Tibial nerve (tissue), 3 donors: ENCODE results near the gene PHTF2.

Experiments used
- CTCF ChIP-seq, 5 experiments: fragments of 200-600 bp in 3 of 5; fragments of 450-650 bp in 2 of 5; sonication (generic) in 3 of 5; IDR thresholded peaks; one replicate each; pipeline ENCODE4 v1.5.1; 2016 to 2019; ENCODE audit warnings: antibody characterized with exemption in 5 of 5, mild to moderate bottlenecking in 3 of 5, moderate library complexity in 2 of 5
- POLR2A ChIP-seq, 2 donors: fragments of 450-650 bp; IDR thresholded peaks; one replicate each; pipeline ENCODE4 v1.6.1; 2017; ENCODE audit warnings: antibody characterized with exemption in 2 of 2, mild to moderate bottlenecking in 2 of 2, moderate library complexity in 2 of 2

DNA sequence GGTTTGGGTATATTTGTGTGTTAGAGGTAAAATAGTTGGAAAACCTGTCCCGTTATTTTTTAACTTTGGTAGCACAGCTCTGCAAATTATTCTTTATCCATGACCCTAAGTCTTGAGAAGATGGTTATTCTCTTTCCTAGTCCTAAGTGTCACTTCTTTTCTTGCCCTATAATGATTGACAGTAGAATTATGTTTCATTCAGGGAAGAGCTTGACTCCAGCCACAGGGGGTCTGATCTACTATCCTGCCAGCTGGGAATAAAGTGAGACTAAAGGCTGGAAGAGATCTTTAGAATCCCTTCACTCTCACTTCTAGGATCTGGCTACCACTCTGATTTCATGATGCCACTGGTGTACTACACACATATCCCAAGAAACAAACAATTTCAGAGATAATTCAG, 90.4 kb downstream of the PHTF2 start:
- TF ChIP-seq CTCF (IDR thresholded peaks at IDR 0.05) (no peak), POLR2A (IDR thresholded peaks at IDR 0.05) (no peak)
